Keratinocyte (primary cell): ENCODE measurements around the gene COL11A2. TPM values are rescaled to one million over a fixed set of nuclear protein-coding genes. Genes with fewer than 3 reads are reported as not detected.

Source experiments
- DNase-seq: peaks from one replicate; pipeline ENCODE4 v3.0.0-alpha.2; 2011; ENCODE audit warnings: low read depth, missing footprints, low spot score
- FAIRE-seq: peaks from 2 replicates; lab custom pipeline; 2011; peaks lifted over from hg19 to GRCh38; lab: Jason Lieb, UNC
- H2AFZ ChIP-seq: 2 replicates; pipeline ENCODE4 v1.6.0; 2012; ENCODE audit warnings: low read length, control low read depth, inconsistent platforms; ENCODE audit not compliant: control insufficient read depth
- H3K27ac ChIP-seq: 2 replicates; pipeline ENCODE4 v1.5.1; 2011; ENCODE audit warnings: low read length; ENCODE audit not compliant: control insufficient read depth, insufficient read depth
- H3K27me3 ChIP-seq: 3 replicates; pipeline ENCODE4 v1.6.0; 2011; ENCODE audit warnings: low read length; ENCODE audit not compliant: control insufficient read depth, insufficient read depth; ENCODE audit errors: extremely low read depth
- H3K36me3 ChIP-seq, 2 experiments: 2 replicates in 1 of 2; 3 replicates in 1 of 2; pipeline ENCODE4 v1.5.1; 2011; ENCODE audit warnings: low read length in 2 of 2, mild to moderate bottlenecking in 1 of 2; ENCODE audit not compliant: control insufficient read depth in 2 of 2, insufficient read depth in 2 of 2; ENCODE audit errors: extremely low read depth in 1 of 2
- H3K4me1 ChIP-seq: 3 replicates; pipeline ENCODE4 v1.5.1; 2011; ENCODE audit warnings: low read length; ENCODE audit not compliant: control insufficient read depth, insufficient read depth; ENCODE audit errors: extremely low read depth
- H3K4me2 ChIP-seq: 3 replicates; pipeline ENCODE4 v1.6.0; 2011; ENCODE audit warnings: low read depth, low read length; ENCODE audit not compliant: control insufficient read depth, insufficient read depth; ENCODE audit errors: extremely low read depth
- H3K4me3 ChIP-seq, 3 experiments: fragments of 200-600 bp in 1 of 3; sonication (generic) in 1 of 3; 2 replicates in 2 of 3; 3 replicates in 1 of 3; pipeline ENCODE4 v1.5.1; 2011 to 2016; ENCODE audit warnings: low read length in 3 of 3, mild to moderate bottlenecking in 3 of 3, control low read depth in 2 of 3, inconsistent platforms in 1 of 3, low read depth in 1 of 3, mixed read lengths in 1 of 3, mixed run types in 1 of 3, moderate library complexity in 1 of 3; ENCODE audit not compliant: control insufficient read depth in 2 of 3, insufficient read depth in 2 of 3; ENCODE audit errors: extremely low read depth in 1 of 3
- H3K79me2 ChIP-seq: 2 replicates; pipeline ENCODE4 v1.6.0; 2012; ENCODE audit warnings: low read length; ENCODE audit not compliant: control insufficient read depth, insufficient read depth
- H3K9ac ChIP-seq: 3 replicates; pipeline ENCODE4 v1.6.0; 2011; ENCODE audit warnings: low read length; ENCODE audit not compliant: control insufficient read depth, insufficient read depth; ENCODE audit errors: extremely low read depth
- H3K9me1 ChIP-seq: 3 replicates; pipeline ENCODE4 v1.6.0; 2011; ENCODE audit warnings: low read length; ENCODE audit not compliant: control insufficient read depth, insufficient read depth; ENCODE audit errors: extremely low read depth
- H3K9me3 ChIP-seq: 2 replicates; pipeline ENCODE4 v1.5.1; 2012; ENCODE audit warnings: low read depth, low read length; ENCODE audit not compliant: control insufficient read depth
- H4K20me1 ChIP-seq: 3 replicates; pipeline ENCODE4 v1.6.0; 2011; ENCODE audit warnings: low read length; ENCODE audit not compliant: control insufficient read depth, insufficient read depth; ENCODE audit errors: extremely low read depth
- EZH2 ChIP-seq: IDR thresholded peaks from one replicate; pipeline ENCODE4 v1.6.1; 2012; ENCODE audit warnings: inconsistent platforms, mild to moderate bottlenecking, low read length, moderate library complexity
- dilution Hi-C: fragments of 300-500 bp; cut with MboI; formaldehyde crosslinking; loops from one replicate; pipeline ENCODE4 v1.7.0; 2020; ENCODE audit warnings: low sequenced_read_pairs; ENCODE audit not compliant: extremely low pct_ligation_motif_present
- polyA plus RNA-seq, 5 experiments: library from polyadenylated mRNA; depleted of rRNA in 3 of 5; stranded (reverse) in 3 of 5; stranded (forward) in 1 of 5; unstranded in 1 of 5; fragments of >200 nt; gene quantifications; 1 replicate in 1 of 5; 2 replicates in 3 of 5; 3 replicates in 1 of 5; pipeline versions ENCODE4 v1.2.1 to v1.2.3, GENCODE V29; 2011 to 2012; ENCODE audit warnings: missing spikeins in 2 of 5, low read depth in 1 of 5, low replicate concordance in 1 of 5
- TF ChIP-seq, protein P1 (sequence below), 3 experiments: IDR thresholded peaks in 1 of 3; conservative IDR thresholded peaks in 1 of 3; optimal IDR thresholded peaks in 1 of 3; 2 replicates in 2 of 3; 3 replicates in 1 of 3; pipeline versions ENCODE3 to v1.5.1; 2011; ENCODE audit warnings: low read length in 3 of 3, mild to moderate bottlenecking in 3 of 3, moderate library complexity in 2 of 3, control low read depth in 1 of 3, inconsistent platforms in 1 of 3; ENCODE audit not compliant: insufficient read depth in 2 of 3; ENCODE audit errors: extremely low read depth in 1 of 3

COL11A2 gene
- polyA plus RNA-seq, 1 donor (not counting 4 experiments of a cell fraction or from before 2014, with no cell fraction given): 0.08 TPM

DNA sequence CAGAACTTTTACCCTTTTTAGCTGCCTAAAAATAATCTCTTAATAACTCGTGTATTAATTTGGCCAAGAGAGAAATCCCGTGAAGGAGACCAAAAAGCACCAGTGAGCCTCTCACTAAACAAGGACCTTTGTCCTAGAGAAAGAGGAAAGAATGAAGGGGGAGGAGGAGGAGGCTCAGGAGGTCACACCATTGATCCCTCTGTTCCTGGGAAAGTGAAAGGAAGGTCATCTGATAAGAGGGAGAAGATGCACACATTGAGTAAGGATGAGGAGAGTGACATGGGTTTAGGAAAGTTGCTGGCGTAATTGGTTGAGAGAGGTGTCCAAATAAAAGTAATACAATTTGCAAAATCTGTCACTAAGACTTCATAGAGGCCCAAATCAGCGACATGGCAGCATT, 67.3 kb downstream of the COL11A2 start:
- H2AFZ ChIP-seq: no peak overlapping the region
- H3K9me1 ChIP-seq: no peaks in the 10 kb centered on the region
- no peak overlapping the region for H3K27ac ChIP-seq
- no peak for FAIRE-seq
- TF ChIP-seq, protein P1, sequence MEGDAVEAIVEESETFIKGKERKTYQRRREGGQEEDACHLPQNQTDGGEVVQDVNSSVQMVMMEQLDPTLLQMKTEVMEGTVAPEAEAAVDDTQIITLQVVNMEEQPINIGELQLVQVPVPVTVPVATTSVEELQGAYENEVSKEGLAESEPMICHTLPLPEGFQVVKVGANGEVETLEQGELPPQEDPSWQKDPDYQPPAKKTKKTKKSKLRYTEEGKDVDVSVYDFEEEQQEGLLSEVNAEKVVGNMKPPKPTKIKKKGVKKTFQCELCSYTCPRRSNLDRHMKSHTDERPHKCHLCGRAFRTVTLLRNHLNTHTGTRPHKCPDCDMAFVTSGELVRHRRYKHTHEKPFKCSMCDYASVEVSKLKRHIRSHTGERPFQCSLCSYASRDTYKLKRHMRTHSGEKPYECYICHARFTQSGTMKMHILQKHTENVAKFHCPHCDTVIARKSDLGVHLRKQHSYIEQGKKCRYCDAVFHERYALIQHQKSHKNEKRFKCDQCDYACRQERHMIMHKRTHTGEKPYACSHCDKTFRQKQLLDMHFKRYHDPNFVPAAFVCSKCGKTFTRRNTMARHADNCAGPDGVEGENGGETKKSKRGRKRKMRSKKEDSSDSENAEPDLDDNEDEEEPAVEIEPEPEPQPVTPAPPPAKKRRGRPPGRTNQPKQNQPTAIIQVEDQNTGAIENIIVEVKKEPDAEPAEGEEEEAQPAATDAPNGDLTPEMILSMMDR (optimal IDR thresholded peaks at IDR 0.05 in 1 of 3, IDR thresholded peaks at IDR 0.05 in 1 of 3, conservative IDR thresholded peaks at IDR 0.05 in 1 of 3; ENCODE audit: extremely low read depth in 1 of 3, insufficient read depth in 2 of 3, low read length in 3 of 3): no peak
- no peak for TF ChIP-seq EZH2
- peaks cover 15% of the 10 kb centered on the region for H3K27me3 ChIP-seq
- H3K4me2 ChIP-seq: no peak overlapping the region
- H3K9ac ChIP-seq: no peak overlapping the region
- dilution Hi-C loops: no loop called here
- H3K79me2 ChIP-seq: no peaks in the 10 kb centered on the region
- no peak overlapping the region for H3K4me3 ChIP-seq
- DNase-seq: no peak
- H3K4me1 ChIP-seq: no peaks in the 10 kb centered on the region
- no peaks in the 10 kb centered on the region for H4K20me1 ChIP-seq
- H3K9me3 ChIP-seq: no peaks in the 10 kb centered on the region
- H3K36me3 ChIP-seq: no peaks in the 10 kb centered on the region

GRCh38 chr6:33124525-33124901, 67.8 kb downstream of the COL11A2 start:
- Histone ChIP-seq H3K4me2 (no peak overlapping the region), H3K27me3 (peaks cover 16% of the 10 kb centered on the region), H3K27ac (no peak overlapping the region), H3K4me3 (no peak overlapping the region), H4K20me1 (no peaks in the 10 kb centered on the region), H3K9me3 (no peaks in the 10 kb centered on the region), H3K9ac (no peak overlapping the region), H3K79me2 (no peaks in the 10 kb centered on the region), H2AFZ (no peak overlapping the region), H3K4me1 (no peaks in the 10 kb centered on the region), H3K36me3 (no peaks in the 10 kb centered on the region), H3K9me1 (no peaks in the 10 kb centered on the region)
- no peak for TF ChIP-seq EZH2
- TF ChIP-seq, protein P1 (optimal IDR thresholded peaks at IDR 0.05 in 1 of 3, IDR thresholded peaks at IDR 0.05 in 1 of 3, conservative IDR thresholded peaks at IDR 0.05 in 1 of 3; ENCODE audit: extremely low read depth in 1 of 3, insufficient read depth in 2 of 3, low read length in 3 of 3): no peak
- FAIRE-seq: no peak
- dilution Hi-C loops: no loop called here
- no peak for DNase-seq
